Suprapubic skin (tissue), 4 donors: Measurements from ENCODE around the gene PUS3. TPM values are rescaled to one million over a fixed set of nuclear protein-coding genes. Genes with fewer than 3 reads are reported as not detected.

ENCODE experiments used
- DNase-seq, 2 donors: peaks; one replicate each; pipeline ENCODE4 v3.0.0-alpha.2; 2019; ENCODE audit warnings: low spot score in 2 of 2
- H3K27ac ChIP-seq: fragments of 200-600 bp; sonication (generic); one replicate; pipeline ENCODE4 v1.5.1; 2019
- H3K27me3 ChIP-seq: fragments of 200-600 bp; sonication (generic); one replicate; pipeline ENCODE4 v1.5.1; 2019
- H3K36me3 ChIP-seq: fragments of 200-600 bp; sonication (generic); one replicate; pipeline ENCODE4 v1.5.1; 2019
- H3K4me1 ChIP-seq: fragments of 200-600 bp; sonication (generic); one replicate; pipeline ENCODE4 v1.5.1; 2019
- H3K4me3 ChIP-seq: fragments of 200-600 bp; sonication (generic); one replicate; pipeline ENCODE4 v1.5.1; 2019; ENCODE audit warnings: mild to moderate bottlenecking
- H3K9me3 ChIP-seq: fragments of 200-600 bp; sonication (generic); one replicate; pipeline ENCODE4 v1.5.1; 2019
- EP300 ChIP-seq: sonication (generic); formaldehyde crosslinking; IDR thresholded peaks from one replicate; pipeline ENCODE4 v1.6.1; 2017; ENCODE audit warnings: antibody characterized with exemption
- POLR2A ChIP-seq, 2 donors: fragments of 450-650 bp; IDR thresholded peaks; one replicate each; pipeline ENCODE4 v1.6.1; 2017; ENCODE audit warnings: antibody characterized with exemption in 2 of 2, mild to moderate bottlenecking in 2 of 2, moderate library complexity in 2 of 2
- POLR2AphosphoS5 ChIP-seq, 3 donors: sonication (generic); formaldehyde crosslinking; IDR thresholded peaks; one replicate each; pipeline ENCODE4 v1.6.1; 2017; ENCODE audit warnings: antibody characterized with exemption in 3 of 3
- whole genome bisulfite sequencing: methylation state at CpG from one replicate; pipeline ENCODE4 v1.1.5; 2018; 5-methylcytosine and 5-hydroxymethylcytosine counted together
- total RNA-seq, 4 donors: library from RNA; depleted of rRNA; stranded (reverse); fragments of >200 nt; gene quantifications; one replicate each; pipeline ENCODE4 v1.1.0, GENCODE V29; 2016
- TF ChIP-seq, protein P1 (sequence below), 2 donors: fragments of 200-600 bp in 1 of 2; fragments of 450-650 bp in 1 of 2; sonication (generic) in 1 of 2; IDR thresholded peaks; one replicate each; pipeline ENCODE4 v1.5.1; 2016 to 2019; ENCODE audit warnings: antibody characterized with exemption in 2 of 2, mild to moderate bottlenecking in 1 of 2, moderate library complexity in 1 of 2

The PUS3 gene
- total RNA-seq, 4 donors from 2014 or later, result 6.0 to 14.9 (median 10.6) TPM

DNA sequence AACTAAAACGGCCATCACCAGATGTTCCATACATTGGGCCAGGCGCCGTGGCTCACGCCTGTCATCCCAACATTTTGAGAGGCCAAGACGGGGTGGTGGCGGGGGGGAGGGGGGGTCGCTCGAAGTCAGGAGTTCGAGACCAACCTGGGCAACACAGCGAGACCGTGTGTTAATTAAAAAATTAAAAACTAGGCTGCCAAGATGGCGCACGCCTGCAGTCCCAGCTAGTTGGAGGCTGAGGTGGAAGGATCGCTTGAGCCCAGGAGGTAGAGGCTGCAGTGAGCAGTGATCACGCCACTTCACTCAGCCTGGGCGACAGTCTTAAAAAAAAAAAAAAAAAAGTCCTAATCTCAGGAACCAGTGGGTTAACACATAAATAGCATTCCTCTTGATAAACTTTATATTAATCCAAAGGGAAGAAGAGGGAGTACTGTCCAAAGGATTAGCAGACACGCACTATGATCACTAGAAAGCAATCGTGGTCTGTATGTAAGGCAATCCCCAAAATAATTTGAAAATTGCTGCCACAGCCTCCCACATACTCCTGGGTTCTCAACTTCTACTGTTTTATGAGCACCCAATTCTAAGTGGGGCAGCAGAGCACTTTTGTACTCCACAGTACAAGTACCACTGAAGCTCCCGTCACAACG lies 604 bp downstream of the PUS3 start:
- no peaks in the 10 kb centered on the region for H3K9me3 ChIP-seq
- no peak for TF ChIP-seq POLR2AphosphoS5 (IDR thresholded peaks at IDR 0.05)
- TF ChIP-seq, protein P1, sequence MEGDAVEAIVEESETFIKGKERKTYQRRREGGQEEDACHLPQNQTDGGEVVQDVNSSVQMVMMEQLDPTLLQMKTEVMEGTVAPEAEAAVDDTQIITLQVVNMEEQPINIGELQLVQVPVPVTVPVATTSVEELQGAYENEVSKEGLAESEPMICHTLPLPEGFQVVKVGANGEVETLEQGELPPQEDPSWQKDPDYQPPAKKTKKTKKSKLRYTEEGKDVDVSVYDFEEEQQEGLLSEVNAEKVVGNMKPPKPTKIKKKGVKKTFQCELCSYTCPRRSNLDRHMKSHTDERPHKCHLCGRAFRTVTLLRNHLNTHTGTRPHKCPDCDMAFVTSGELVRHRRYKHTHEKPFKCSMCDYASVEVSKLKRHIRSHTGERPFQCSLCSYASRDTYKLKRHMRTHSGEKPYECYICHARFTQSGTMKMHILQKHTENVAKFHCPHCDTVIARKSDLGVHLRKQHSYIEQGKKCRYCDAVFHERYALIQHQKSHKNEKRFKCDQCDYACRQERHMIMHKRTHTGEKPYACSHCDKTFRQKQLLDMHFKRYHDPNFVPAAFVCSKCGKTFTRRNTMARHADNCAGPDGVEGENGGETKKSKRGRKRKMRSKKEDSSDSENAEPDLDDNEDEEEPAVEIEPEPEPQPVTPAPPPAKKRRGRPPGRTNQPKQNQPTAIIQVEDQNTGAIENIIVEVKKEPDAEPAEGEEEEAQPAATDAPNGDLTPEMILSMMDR (IDR thresholded peaks at IDR 0.05), result no peak
- no peak for TF ChIP-seq POLR2A (IDR thresholded peaks at IDR 0.05)
- TF ChIP-seq EP300, result no peak
- peak overlapping the region; percentile 16 for H3K27ac ChIP-seq
- peaks cover 25% of the 10 kb centered on the region for H3K4me1 ChIP-seq
- peak overlapping the region; percentile 56 for H3K4me3 ChIP-seq
- peaks cover 10% of the 10 kb centered on the region for H3K36me3 ChIP-seq
- WGBS, result 48% methylated on average over 17 of the region's 20 CpGs
- H3K27me3 ChIP-seq, result peaks cover 29% of the 10 kb centered on the region
- no peak for DNase-seq

DNA sequence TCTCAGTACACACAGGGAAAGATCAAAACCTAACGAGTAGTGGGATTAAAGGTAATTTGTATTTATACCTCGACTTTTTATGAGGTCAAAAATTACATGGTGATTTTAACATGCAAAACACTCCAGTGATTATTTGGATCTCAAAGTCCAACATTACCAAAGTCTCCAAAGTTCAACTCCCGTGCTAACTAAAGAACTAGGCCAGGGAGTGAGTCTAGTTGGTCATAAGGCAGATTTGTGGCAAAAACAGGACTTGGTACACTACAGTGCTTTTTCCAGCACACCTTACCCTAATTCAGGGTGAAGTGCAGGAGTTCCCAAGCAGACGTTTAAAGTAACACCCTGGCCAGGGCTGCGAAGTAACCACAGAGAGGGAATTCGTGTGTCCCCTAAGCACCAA lies 1.1 kb downstream of the PUS3 start:
- peaks cover 29% of the 10 kb centered on the region for H3K27me3 ChIP-seq
- no peak for TF ChIP-seq POLR2A (IDR thresholded peaks at IDR 0.05)
- TF ChIP-seq EP300, result no peak
- TF ChIP-seq, protein P1 (IDR thresholded peaks at IDR 0.05), result no peak
- no peak for TF ChIP-seq POLR2AphosphoS5 (IDR thresholded peaks at IDR 0.05)
- no peak overlapping the region for H3K27ac ChIP-seq
- peaks cover 10% of the 10 kb centered on the region for H3K36me3 ChIP-seq
- 97% methylated on average over 3 of the region's 6 CpGs for WGBS
- peak overlapping the region; percentile 56 for H3K4me3 ChIP-seq
- no peak for DNase-seq
- H3K4me1 ChIP-seq, result peaks cover 25% of the 10 kb centered on the region
- no peaks in the 10 kb centered on the region for H3K9me3 ChIP-seq

DNA sequence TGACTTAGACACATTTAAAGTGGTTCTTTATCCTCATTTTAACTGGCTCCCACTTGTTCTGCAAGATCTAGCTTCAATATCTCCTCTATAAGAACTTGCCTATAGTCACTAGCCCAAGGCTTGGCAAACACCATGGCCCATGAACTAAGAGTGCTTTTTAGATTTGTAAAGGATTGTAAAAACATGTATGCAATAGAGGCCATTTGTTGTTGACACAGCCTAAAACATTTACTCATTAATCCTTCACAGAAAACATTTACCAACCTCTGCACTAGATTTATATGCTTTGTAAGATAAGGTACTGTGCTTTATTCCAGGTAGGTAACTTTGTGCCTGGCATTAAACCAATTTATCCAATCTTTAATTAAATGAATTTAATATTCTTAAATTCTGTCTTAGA lies 10.0 kb downstream of the PUS3 start:
- Histone ChIP-seq H3K4me3 (no peak overlapping the region), H3K27me3 (no peaks in the 10 kb centered on the region), H3K36me3 (peaks cover 29% of the 10 kb centered on the region), H3K4me1 (peaks cover 9% of the 10 kb centered on the region), H3K27ac (no peak overlapping the region), H3K9me3 (no peaks in the 10 kb centered on the region)
- DNase-seq, result no peak
- TF ChIP-seq EP300 (no peak), POLR2A (IDR thresholded peaks at IDR 0.05) (no peak), POLR2AphosphoS5 (IDR thresholded peaks at IDR 0.05) (no peak)
- TF ChIP-seq, protein P1 (IDR thresholded peaks at IDR 0.05), result no peak

DNA sequence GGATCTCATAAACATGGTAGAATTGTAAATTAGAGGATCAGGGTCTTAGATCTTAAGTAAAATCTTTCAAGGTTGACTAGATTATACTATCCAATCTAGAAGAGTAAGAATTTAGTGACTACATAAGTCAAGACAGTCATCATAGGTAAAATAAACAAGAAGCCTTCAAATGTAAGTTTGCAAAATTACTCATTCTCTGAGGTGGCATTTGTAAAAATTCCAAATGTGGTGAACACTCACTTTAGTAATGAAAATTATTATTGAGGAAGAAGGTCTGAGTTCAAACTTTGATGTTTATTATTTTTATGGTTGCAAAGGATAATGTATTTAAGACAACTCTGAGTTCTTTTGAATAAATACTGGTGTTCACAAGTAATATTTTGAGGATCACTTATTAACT lies 10.9 kb downstream of the PUS3 start:
- H3K27me3 ChIP-seq, result no peaks in the 10 kb centered on the region

DNA sequence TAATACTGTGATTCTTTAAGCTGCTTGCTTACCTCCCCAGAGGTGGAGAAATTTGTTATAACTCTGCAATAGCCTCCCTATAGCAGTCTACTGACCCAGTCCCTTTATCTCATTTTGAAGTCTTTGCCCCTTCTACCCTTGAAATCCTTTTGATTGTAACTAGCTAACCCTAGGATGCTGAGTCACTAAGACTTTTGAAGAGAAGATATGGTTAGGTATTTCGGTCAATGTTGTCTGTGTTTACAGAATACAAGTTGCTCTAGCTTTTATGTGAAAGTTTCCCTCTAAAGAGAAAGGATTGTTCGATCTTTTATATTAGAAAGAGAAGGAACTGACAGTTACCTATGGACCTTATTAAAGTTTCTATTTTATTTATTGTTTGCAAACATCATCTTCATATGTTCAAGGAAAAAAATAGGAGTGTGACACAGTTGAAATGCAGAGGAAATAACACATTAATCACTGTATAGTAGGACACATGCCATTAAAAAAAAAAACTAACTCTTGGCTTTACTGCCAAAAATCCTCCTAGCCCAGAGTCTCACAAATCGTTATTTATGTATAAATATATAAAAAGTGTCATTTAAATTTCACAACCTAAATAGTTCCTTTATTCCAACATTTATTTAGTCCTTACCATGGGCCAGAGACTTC lies 12.4 kb downstream of the PUS3 start:
- no peak for DNase-seq
- Histone ChIP-seq H3K36me3 (peaks cover 29% of the 10 kb centered on the region), H3K4me3 (no peak overlapping the region), H3K4me1 (peaks cover 17% of the 10 kb centered on the region), H3K27me3 (no peaks in the 10 kb centered on the region), H3K9me3 (no peaks in the 10 kb centered on the region), H3K27ac (no peak overlapping the region)
- WGBS, result 67% methylated on average over 3 of the region's 3 CpGs
- TF ChIP-seq EP300 (no peak), POLR2AphosphoS5 (IDR thresholded peaks at IDR 0.05) (no peak), POLR2A (IDR thresholded peaks at IDR 0.05) (no peak)
- TF ChIP-seq, protein P1 (IDR thresholded peaks at IDR 0.05), result no peak

More for the DNA sequence above, 10.9 kb downstream of the PUS3 start:
- H3K36me3 ChIP-seq, result peaks cover 29% of the 10 kb centered on the region
- peaks cover 13% of the 10 kb centered on the region for H3K4me1 ChIP-seq
- H3K9me3 ChIP-seq, result no peaks in the 10 kb centered on the region
- H3K4me3 ChIP-seq, result no peak overlapping the region
- no peak overlapping the region for H3K27ac ChIP-seq
- TF ChIP-seq POLR2A (IDR thresholded peaks at IDR 0.05) (no peak), POLR2AphosphoS5 (IDR thresholded peaks at IDR 0.05) (no peak), EP300 (no peak)
- TF ChIP-seq, protein P1 (IDR thresholded peaks at IDR 0.05), result no peak
- no peak for DNase-seq
